ENCODE results near the gene KRT80.

KRT80 gene

DNA sequence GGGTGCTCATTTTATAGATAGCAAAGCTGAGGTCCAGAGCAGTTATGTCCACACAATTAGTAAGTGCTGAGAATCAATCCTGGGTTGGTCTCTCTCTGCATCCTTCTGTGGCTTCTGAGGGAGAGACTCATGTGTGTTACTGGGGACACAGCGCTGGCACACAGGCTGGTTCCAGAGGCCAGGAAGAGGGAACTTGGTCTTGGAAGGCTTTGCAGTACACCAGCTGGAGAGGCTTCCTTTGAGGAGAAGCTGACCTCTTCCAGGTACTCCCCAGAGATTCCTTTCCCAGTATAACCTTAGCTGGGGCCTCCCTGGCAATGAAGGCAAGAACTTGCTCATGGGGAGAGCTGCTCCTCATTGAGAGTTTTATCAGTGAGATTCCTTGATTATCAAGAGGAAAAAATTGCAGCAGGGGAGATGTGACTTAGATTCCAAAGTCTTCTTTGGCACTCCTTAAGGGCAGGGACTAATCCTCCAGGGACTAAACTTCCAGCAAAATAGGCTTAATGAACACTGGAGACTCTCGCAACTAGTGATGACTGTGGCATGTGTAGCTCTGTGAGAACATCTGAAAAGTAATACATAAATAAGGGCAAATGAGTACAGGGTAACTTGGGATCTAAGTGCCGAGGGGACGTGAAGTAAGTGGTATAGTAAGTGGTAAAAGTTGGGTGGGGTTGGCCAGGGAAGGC lies 13.9 kb upstream of the KRT80 start:
- Histone ChIP-seq H3K4me2 (ENCODE audit: low read length) (no peak overlapping the region), H3K27me3 (ENCODE audit: control insufficient read depth, insufficient read depth, low read length) (no peaks in the 10 kb centered on the region), H3K9me3 (ENCODE audit: control insufficient read depth, low read length) (no peaks in the 10 kb centered on the region), H3K27ac (no peak overlapping the region), H3K4me3 (ENCODE audit: low read depth, low read length) (no peak overlapping the region), H3K79me2 (no peaks in the 10 kb centered on the region), H2AFZ (no peak overlapping the region), H3K9ac (no peak overlapping the region), H3K36me3 (ENCODE audit: control insufficient read depth, insufficient read depth, low read length) (no peaks in the 10 kb centered on the region), H3K4me1 (peaks cover 14% of the 10 kb centered on the region)
- TF ChIP-seq CTCF (IDR thresholded peaks at IDR 0.05), result no peak

DNA sequence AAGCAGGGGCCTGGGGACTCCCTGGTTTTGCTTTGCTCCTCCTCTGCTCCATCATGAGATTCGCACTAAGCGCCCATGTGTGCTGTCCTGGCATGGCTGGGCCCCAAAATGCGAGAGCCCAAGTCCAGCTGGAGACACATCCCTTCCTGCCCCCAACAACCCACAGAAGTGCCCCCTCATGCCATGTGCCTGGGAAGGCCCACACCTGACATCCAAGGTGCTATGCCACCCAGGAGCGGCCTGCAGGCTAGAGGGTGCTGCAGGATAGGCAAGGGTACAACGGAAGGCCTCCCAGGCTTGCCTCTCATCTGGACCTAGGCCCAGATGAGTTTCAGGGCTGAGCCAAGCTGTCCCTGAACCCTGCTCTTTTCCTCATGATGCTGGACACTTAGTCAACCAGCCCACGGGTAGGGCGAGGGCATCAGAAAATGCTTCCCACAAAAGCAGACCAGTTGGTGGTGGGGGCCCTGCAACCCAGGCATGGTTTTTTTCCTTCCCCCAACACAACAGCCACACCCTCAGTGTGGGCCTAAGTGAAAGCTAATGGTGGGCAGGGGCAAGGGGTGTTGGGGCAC lies 13.2 kb upstream of the KRT80 start:
- H3K27me3 ChIP-seq (ENCODE audit: control insufficient read depth, insufficient read depth, low read length), result no peaks in the 10 kb centered on the region
- H3K9ac ChIP-seq, result no peak overlapping the region
- no peak overlapping the region for H3K27ac ChIP-seq
- H3K4me3 ChIP-seq (ENCODE audit: low read depth, low read length), result no peak overlapping the region
- no peaks in the 10 kb centered on the region for H3K79me2 ChIP-seq
- H3K4me2 ChIP-seq (ENCODE audit: low read length), result no peak overlapping the region
- no peak for TF ChIP-seq CTCF (IDR thresholded peaks at IDR 0.05)
- H2AFZ ChIP-seq, result no peak overlapping the region
- no peaks in the 10 kb centered on the region for H3K9me3 ChIP-seq (ENCODE audit: control insufficient read depth, low read length)
- peaks cover 14% of the 10 kb centered on the region for H3K4me1 ChIP-seq
- no peaks in the 10 kb centered on the region for H3K36me3 ChIP-seq (ENCODE audit: control insufficient read depth, insufficient read depth, low read length)

GRCh38 chr12:52204095-52204930 lies 12.5 kb upstream of the KRT80 start:
- H3K27me3 ChIP-seq (ENCODE audit: control insufficient read depth, insufficient read depth, low read length), result no peaks in the 10 kb centered on the region
- no peaks in the 10 kb centered on the region for H3K79me2 ChIP-seq
- H3K9ac ChIP-seq, result no peak overlapping the region
- no peaks in the 10 kb centered on the region for H3K36me3 ChIP-seq (ENCODE audit: control insufficient read depth, insufficient read depth, low read length)
- no peak overlapping the region for H3K4me2 ChIP-seq (ENCODE audit: low read length)
- TF ChIP-seq CTCF (IDR thresholded peaks at IDR 0.05), result no peak
- H2AFZ ChIP-seq, result no peak overlapping the region
- H3K9me3 ChIP-seq (ENCODE audit: control insufficient read depth, low read length), result no peaks in the 10 kb centered on the region
- H3K27ac ChIP-seq, result no peak overlapping the region
- H3K4me3 ChIP-seq (ENCODE audit: low read depth, low read length), result no peak overlapping the region
- peaks cover 14% of the 10 kb centered on the region for H3K4me1 ChIP-seq

DNA sequence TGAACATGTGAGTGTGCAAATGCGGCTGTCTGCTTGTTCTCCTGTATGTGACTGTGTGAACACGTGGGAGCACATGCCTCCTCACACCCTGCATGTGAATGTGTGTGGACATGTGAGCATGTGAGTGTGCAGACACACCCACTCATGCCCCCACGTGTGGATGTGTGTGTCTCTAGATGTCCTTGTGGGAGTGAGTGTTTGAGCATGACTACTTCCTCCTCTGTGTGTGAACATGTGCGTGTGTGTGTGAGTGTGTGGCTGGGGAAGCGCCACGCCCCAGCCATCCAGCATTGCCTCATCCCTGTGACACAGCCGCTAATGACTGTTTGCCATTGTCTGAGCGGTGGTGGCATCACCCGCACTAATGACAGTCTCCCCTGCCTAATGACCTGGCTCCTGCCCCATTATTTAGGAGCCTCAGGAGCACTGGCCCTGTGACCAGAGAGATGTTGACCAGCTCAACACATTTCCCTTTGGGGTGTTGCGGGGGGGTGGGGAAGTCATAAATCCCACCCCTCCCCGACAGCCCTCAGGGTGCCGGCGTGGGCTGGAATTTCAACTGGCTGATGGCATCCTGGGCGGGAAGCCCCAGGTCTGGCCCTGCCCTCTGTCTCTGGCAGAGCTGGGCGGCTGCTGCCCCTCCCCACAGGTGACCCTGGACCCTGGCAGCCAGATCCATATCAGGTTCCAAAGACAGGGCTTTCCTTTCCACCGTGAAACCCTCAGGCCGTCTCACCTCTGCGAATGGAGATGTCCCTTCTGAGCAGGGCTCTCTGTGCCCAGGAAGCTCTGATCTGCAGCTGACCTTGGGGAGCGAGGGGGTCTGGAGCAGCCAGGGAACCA lies 11.5 kb upstream of the KRT80 start:
- H3K27me3 ChIP-seq (ENCODE audit: control insufficient read depth, insufficient read depth, low read length), result no peaks in the 10 kb centered on the region
- no peaks in the 10 kb centered on the region for H3K36me3 ChIP-seq (ENCODE audit: control insufficient read depth, insufficient read depth, low read length)
- H2AFZ ChIP-seq, result no peak overlapping the region
- no peak for TF ChIP-seq CTCF (IDR thresholded peaks at IDR 0.05)
- peak overlapping the region; percentile 17 for H3K4me2 ChIP-seq (ENCODE audit: low read length)
- H3K79me2 ChIP-seq, result no peaks in the 10 kb centered on the region
- H3K4me1 ChIP-seq, result peaks cover 14% of the 10 kb centered on the region
- no peaks in the 10 kb centered on the region for H3K9me3 ChIP-seq (ENCODE audit: control insufficient read depth, low read length)
- H3K4me3 ChIP-seq (ENCODE audit: low read depth, low read length), result no peak overlapping the region
- H3K9ac ChIP-seq, result no peak overlapping the region
- H3K27ac ChIP-seq, result no peak overlapping the region

All from parathyroid adenoma (tissue), 2 donors.